Peyer's patch (tissue), 4 donors: ENCODE measurements around the gene TDO2. TPM values are rescaled to one million over a fixed set of nuclear protein-coding genes. Genes with fewer than 3 reads are reported as not detected.

Source experiments
- DNase-seq, 3 donors: peaks; one replicate each; pipeline ENCODE4 v3.0.0-alpha.2; 2017 to 2019
- H3K27ac ChIP-seq, 4 donors: fragments of 200-600 bp; sonication (generic); one replicate each; pipeline ENCODE4 v1.5.1; 2016 to 2019
- H3K27me3 ChIP-seq, 2 donors: fragments of 200-600 bp; sonication (generic); one replicate each; pipeline ENCODE4 v1.5.1; 2019
- H3K36me3 ChIP-seq, 3 donors: fragments of 200-600 bp; sonication (generic); one replicate each; pipeline ENCODE4 v1.5.1; 2016 to 2019
- H3K4me1 ChIP-seq, 4 donors: fragments of 200-600 bp; sonication (generic); one replicate each; pipeline ENCODE4 v1.5.1; 2016 to 2019
- H3K4me3 ChIP-seq, 4 donors: fragments of 200-600 bp; sonication (generic); 1 replicate in 3 of 4; 2 replicates in 1 of 4; pipeline ENCODE4 v1.5.1; 2016 to 2019; ENCODE audit warnings: mild to moderate bottlenecking in 1 of 4
- H3K9me3 ChIP-seq, 4 donors: fragments of 200-600 bp; sonication (generic); one replicate each; pipeline ENCODE4 v1.5.1; 2016 to 2019; ENCODE audit warnings: mild to moderate bottlenecking in 1 of 4
- CTCF ChIP-seq, 6 experiments: fragments of 450-650 bp in 4 of 6; fragments of 200-600 bp in 2 of 6; sonication (generic) in 1 of 6; IDR thresholded peaks; one replicate each; pipeline ENCODE4 v1.5.1; 2017 to 2019; ENCODE audit warnings: antibody characterized with exemption in 6 of 6, mild to moderate bottlenecking in 3 of 6, moderate library complexity in 1 of 6
- POLR2A ChIP-seq, 2 donors: fragments of 450-650 bp; IDR thresholded peaks; one replicate each; pipeline ENCODE4 v1.5.1; 2017; ENCODE audit warnings: antibody characterized with exemption in 2 of 2, mild to moderate bottlenecking in 2 of 2, moderate library complexity in 2 of 2
- total RNA-seq, 4 donors: library from RNA; depleted of rRNA; stranded (reverse); fragments of >200 nt; gene quantifications; one replicate each; pipeline ENCODE4 v1.1.0, GENCODE V29; 2016

Gene TDO2
- total RNA-seq, 4 donors from 2014 or later = 5.0 TPM; not detected in 3

- no peak overlapping the region for H3K27ac ChIP-seq
These were observed 47.0 kb downstream of the TDO2 start for GRCh38 chr4:155950461-155950860.

DNA sequence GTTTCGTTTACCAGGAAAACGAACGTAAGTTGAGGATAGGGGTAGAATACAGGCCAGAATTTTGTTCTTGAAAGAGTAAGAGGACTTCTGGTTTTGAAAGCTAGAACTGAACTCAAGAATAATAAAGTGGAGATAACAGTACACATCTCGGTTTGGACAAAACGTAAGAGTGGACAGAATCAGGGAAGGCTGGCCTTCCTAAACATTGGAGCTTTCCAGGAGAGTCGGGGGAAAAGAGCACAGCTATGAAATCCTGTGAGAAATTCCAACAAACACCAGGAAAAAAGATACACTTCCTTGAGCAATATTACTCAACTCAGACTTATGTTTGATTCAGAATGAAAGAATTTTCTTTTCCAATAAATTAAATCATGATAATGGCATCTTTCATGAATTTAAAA is 49.0 kb downstream of the TDO2 start:
- Histone ChIP-seq H3K36me3 (no peaks in the 10 kb centered on the region), H3K27ac (peak overlapping the region in 2 of 4 donors; percentile 95 to 98), H3K27me3 (no peaks in the 10 kb centered on the region), H3K9me3 (no peaks in the 10 kb centered on the region), H3K4me1 (peaks cover 0 to 11% (median 3%) of the 10 kb centered on the region in 4 donors), H3K4me3 (peak overlapping the region in 1 of 4 donors; percentile 82)
- no peak for TF ChIP-seq CTCF (IDR thresholded peaks at IDR 0.05)
- TF ChIP-seq POLR2A (IDR thresholded peaks at IDR 0.05) = no peak
- DNase-seq = no peak

More at GRCh38 chr4:155950461-155950860, 47.0 kb downstream of the TDO2 start:
- peaks cover 0 to 11% (median 3%) of the 10 kb centered on the region in 4 donors for H3K4me1 ChIP-seq
- no peak for DNase-seq
- no peaks in the 10 kb centered on the region for H3K27me3 ChIP-seq
- H3K36me3 ChIP-seq = no peaks in the 10 kb centered on the region
- no peak for TF ChIP-seq CTCF (IDR thresholded peaks at IDR 0.05)
- TF ChIP-seq POLR2A (IDR thresholded peaks at IDR 0.05) = no peak
- H3K9me3 ChIP-seq = no peaks in the 10 kb centered on the region
- H3K4me3 ChIP-seq = no peak overlapping the region

DNA sequence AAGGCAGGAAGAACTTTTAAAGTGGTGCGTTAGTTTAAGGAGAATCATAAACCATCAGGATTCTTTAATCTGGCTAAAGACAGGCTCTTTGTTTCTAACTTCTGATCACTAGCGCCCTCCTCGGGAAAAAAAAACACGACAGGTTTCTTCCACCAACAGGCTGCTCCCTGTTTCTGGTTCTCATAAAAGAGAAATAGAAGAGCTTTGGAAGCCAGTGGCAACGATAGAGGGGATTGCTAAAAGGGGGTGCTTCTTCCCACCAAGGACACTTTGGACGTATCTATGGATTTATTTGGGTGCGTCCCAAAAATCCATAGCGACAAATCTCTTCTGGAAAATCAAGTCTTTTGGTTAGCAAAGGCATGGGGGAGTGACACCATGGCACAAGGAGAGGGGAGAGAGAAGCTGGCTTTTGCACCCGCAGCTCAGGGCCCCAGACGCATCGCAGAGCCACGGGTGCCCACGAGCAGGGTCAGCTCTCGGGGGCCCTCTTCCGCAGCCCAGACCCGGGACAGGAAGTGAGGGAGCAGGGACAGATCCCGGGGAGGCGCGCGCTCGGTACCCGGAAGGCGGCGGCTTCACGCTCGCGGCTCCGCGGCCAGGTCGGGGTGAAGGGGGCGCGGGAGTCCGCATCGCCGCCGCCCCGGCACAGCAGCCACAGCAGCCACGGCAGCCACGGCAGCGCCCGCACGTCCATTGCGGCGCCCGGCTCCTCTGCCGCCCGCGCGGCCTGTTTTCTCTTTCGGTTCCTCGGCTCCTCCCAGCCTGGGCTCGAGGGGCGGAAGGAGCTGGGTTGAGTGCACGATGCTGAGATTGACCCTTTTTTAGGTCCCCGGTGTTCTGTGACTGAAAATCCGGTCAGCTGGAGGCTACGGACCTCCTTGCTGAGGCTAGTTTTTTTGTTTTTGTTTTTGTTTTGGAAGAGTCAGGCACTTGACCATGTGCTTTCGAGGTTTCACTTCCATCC is 49.9 kb downstream of the TDO2 start, which contains the start of gene CTSO:
Gene CTSO, minus strand, starts transcription at position 716 of the 967 bp plus-strand sequence. Its CDS starts 19 bp downstream, at position 697.
- H3K27ac ChIP-seq = peak within 1 kb of the TSS; percentile 93 to 99 (median 96)
- DNase-seq = peak; percentile 69 to 84 (median 83)

GRCh38 chr4:155954118-155954685 is 50.7 kb downstream of the TDO2 start:
- Histone ChIP-seq H3K27ac (peak overlapping the region; percentile 93 to 99 (median 96)), H3K9me3 (no peaks in the 10 kb centered on the region), H3K4me3 (peak overlapping the region; percentile 75 to 96 (median 80)), H3K27me3 (no peaks in the 10 kb centered on the region), H3K36me3 (no peaks in the 10 kb centered on the region), H3K4me1 (peaks cover 0 to 11% (median 3%) of the 10 kb centered on the region in 4 donors)
- DNase-seq = peak in 2 of 3 donors; percentile 46 to 48
- TF ChIP-seq POLR2A (IDR thresholded peaks at IDR 0.05) (no peak), CTCF (IDR thresholded peaks at IDR 0.05) (no peak)

More for the DNA sequence above, 49.9 kb downstream of the TDO2 start, which contains the start of gene CTSO:
- H3K36me3 ChIP-seq = no peaks in the 10 kb centered on the region
- TF ChIP-seq POLR2A (IDR thresholded peaks at IDR 0.05) (peak in 1 of 2 donors; percentile 72), CTCF (IDR thresholded peaks at IDR 0.05) (peak in 5 of 6 experiments; percentile 20 to 73 (median 67))
- no peaks in the 10 kb centered on the region for H3K27me3 ChIP-seq
- peaks cover 0 to 11% (median 3%) of the 10 kb centered on the region in 4 donors for H3K4me1 ChIP-seq
- no peaks in the 10 kb centered on the region for H3K9me3 ChIP-seq
- H3K4me3 ChIP-seq = peak within 1 kb of the TSS; percentile 75 to 96 (median 80)

DNA sequence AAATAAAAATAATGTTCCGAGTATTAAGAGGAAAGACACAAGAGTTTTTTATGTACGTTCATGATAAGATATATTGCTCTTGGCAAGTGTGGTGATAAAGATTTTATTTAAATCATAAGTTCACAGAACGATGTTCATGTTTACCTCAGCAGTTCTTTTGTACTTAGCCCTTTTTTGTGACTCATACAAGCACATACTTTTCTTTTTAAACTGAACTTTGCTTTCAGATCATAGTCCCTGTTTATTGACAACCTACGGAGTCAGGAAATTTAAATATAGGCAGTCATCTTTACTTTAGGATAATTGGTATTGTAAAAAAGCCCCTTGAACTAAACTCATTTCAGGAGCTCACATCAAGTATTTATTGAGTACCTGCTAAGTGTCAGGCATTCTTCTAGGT is 51.4 kb downstream of the TDO2 start:
- TF ChIP-seq CTCF (IDR thresholded peaks at IDR 0.05) (no peak), POLR2A (IDR thresholded peaks at IDR 0.05) (no peak)
- no peak overlapping the region for H3K4me3 ChIP-seq
- peaks cover 0 to 11% (median 3%) of the 10 kb centered on the region in 4 donors for H3K4me1 ChIP-seq
- H3K27ac ChIP-seq = peak overlapping the region in 2 of 4 donors; percentile 98 to 99
- H3K9me3 ChIP-seq = no peaks in the 10 kb centered on the region
- H3K27me3 ChIP-seq = no peaks in the 10 kb centered on the region
- H3K36me3 ChIP-seq = no peaks in the 10 kb centered on the region
- DNase-seq = no peak
